Adrenal gland (tissue), 12 donors: ENCODE measurements around the gene TMEM185B. TPM values are rescaled to one million over a fixed set of nuclear protein-coding genes. Genes with fewer than 3 reads are reported as not detected.
"Not testable (repeated sequence)": the region's sequence is repeated elsewhere in the genome, so short reads cannot be mapped to it uniquely, and the experiment has no call there.

Source experiments
- DNase-seq, 7 donors: peaks; one replicate each; pipeline ENCODE4 v3.0.0-alpha.2; 2019 to 2020
- H3K27ac ChIP-seq, 5 donors: fragments of 200-600 bp; sonication (generic) in 4 of 5; 1 replicate in 3 of 5; 2 replicates in 2 of 5; pipeline versions ENCODE4 v1.5.1 to v1.8.0; 2016 to 2020; ENCODE audit warnings: mild to moderate bottlenecking in 1 of 5
- H3K27me3 ChIP-seq: fragments of 200-600 bp; 2 replicates; pipeline ENCODE4 v1.8.0; 2021
- H3K36me3 ChIP-seq, 2 donors: fragments of 200-600 bp; replicated peaks in 1 of 2; 1 replicate in 1 of 2; 2 replicates in 1 of 2; pipeline versions ENCODE4 v1.5.1 to v1.8.0; 2018 to 2022
- H3K4me1 ChIP-seq, 2 donors: fragments of 200-600 bp; replicated peaks in 1 of 2; 1 replicate in 1 of 2; 2 replicates in 1 of 2; pipeline versions ENCODE4 v1.5.1 to v1.8.0; 2018 to 2021
- H3K4me3 ChIP-seq, 4 donors: fragments of 200-600 bp; sonication (generic) in 3 of 4; one replicate each; pipeline ENCODE4 v1.5.1; 2016 to 2018
- H3K9me3 ChIP-seq, 3 donors: fragments of 200-600 bp; sonication (generic) in 1 of 3; replicated peaks in 1 of 3; 1 replicate in 2 of 3; 2 replicates in 1 of 3; pipeline versions ENCODE4 v1.5.1 to v1.8.0; 2016 to 2021
- POLR2A ChIP-seq, 2 donors: fragments of 450-650 bp; IDR thresholded peaks; one replicate each; pipeline ENCODE4 v1.6.1; 2017; ENCODE audit warnings: antibody characterized with exemption in 2 of 2, mild to moderate bottlenecking in 2 of 2, moderate library complexity in 1 of 2
- WGBS, 4 donors: extraction: QIAGEN DNeasy Blood & Tissue Kit in 2 of 4; methylation state at CpG; one replicate each; pipeline versions ENCODE4 v1.1.5 to v1.1.7; 2013 to 2017; 5-methylcytosine and 5-hydroxymethylcytosine counted together
- intact Hi-C, 2 donors: fragments of 100-400 bp; cut with DNase I; formaldehyde crosslinking; loops; one replicate each; pipeline versions ENCODE4 v1.14.1 to v1.15.0; 2022 to 2023
- polyA plus RNA-seq, 3 donors: library from polyadenylated mRNA; stranded (reverse); fragments of 200-250 nt in 2 of 3; fragments of 350-450 nt in 1 of 3; fragmentation: Illumina TruSeq in 1 of 3; extraction: RNeasy Lipid Tissue Mini Kit (QIAGEN cat#74804) in 1 of 3; gene quantifications; one replicate each; pipeline ENCODE4 v1.2.3, GENCODE V29; 2013 to 2014
- total RNA-seq, 9 donors: library from RNA; depleted of rRNA in 4 of 9; stranded (reverse); fragments of >200 nt in 4 of 9; fragments of 120-200 nt in 1 of 9; fragmentation: NEBNext Ultra II Directional in 1 of 9; extraction: Animal tissue kit (Norgen Biotek cat#: 25700) in 1 of 9; gene quantifications; one replicate each; pipeline versions ENCODE4 v1.1.0 to v1.2.4, GENCODE V29; 2013 to 2023
- TF ChIP-seq, protein P1 (sequence below), 6 experiments: fragments of 450-650 bp in 4 of 6; fragments of 200-600 bp in 2 of 6; sonication (generic) in 1 of 6; IDR thresholded peaks; 1 replicate in 5 of 6; 2 replicates in 1 of 6; pipeline versions ENCODE4 v1.5.1 to v1.8.0; 2016 to 2021; ENCODE audit warnings: antibody characterized with exemption in 6 of 6, mild to moderate bottlenecking in 2 of 6, moderate library complexity in 1 of 6
- donor health status: healthy with polysubstance abuse.
- donor health status: Bipolar disorder and iron deficiency.
- donor health status: DM: yes; HTN: yes; CAD: no.
- donor health status: DM: no; HTN: no; CAD: no.
- donor health status: DM: no; HTN: no; CAD: no.
- donor health status: DM: yes; HTN: yes; CAD: no.

Gene TMEM185B
- total and polyA plus RNA-seq, 12 donors, result 2.9 to 33.0 (median 20.3) TPM

DNA sequence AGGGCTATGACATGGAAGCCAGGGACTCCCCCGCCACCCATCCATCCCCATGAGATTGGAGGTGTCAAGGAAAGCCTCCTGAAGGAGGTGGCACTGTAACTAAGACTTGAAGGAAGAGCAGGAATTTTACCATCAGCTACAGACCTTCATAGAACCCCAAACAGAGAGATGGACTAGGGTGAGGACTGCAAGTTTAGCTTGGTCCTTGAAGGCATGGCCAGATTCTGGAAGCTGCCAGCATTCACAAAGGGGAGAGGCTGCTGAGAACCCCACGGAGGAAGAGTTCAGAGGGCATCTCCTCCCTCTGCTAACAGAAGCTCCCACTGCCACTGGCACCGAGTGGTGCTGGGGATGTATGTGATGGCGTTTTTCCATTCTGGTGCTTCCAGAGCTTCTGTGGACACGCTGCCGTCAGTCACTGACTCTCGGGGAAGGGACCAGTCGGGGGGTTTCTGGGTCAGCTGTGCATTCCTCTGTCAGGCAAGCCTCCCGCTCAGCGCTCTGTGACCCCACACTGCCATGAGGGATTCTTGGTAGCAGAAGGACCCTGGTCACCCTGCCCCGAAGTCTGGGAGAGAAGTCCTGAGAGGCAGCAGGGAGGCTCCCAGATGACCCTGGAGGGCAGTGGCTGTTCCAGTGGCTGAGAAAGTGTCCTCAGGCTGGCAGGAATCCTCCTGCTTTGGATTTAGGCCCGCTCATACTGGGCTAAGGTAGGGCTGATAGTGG, 18.1 kb downstream of the TMEM185B start:
- Histone ChIP-seq H3K27me3 (no peaks in the 10 kb centered on the region), H3K4me1 (peaks cover 0 to 4% of the 10 kb centered on the region in 2 donors), H3K4me3 (no peak overlapping the region), H3K27ac (no peak overlapping the region), H3K36me3 (no peaks in the 10 kb centered on the region), H3K9me3 (no peaks in the 10 kb centered on the region)
- no peak for TF ChIP-seq POLR2A (IDR thresholded peaks at IDR 0.05)
- TF ChIP-seq, protein P1, sequence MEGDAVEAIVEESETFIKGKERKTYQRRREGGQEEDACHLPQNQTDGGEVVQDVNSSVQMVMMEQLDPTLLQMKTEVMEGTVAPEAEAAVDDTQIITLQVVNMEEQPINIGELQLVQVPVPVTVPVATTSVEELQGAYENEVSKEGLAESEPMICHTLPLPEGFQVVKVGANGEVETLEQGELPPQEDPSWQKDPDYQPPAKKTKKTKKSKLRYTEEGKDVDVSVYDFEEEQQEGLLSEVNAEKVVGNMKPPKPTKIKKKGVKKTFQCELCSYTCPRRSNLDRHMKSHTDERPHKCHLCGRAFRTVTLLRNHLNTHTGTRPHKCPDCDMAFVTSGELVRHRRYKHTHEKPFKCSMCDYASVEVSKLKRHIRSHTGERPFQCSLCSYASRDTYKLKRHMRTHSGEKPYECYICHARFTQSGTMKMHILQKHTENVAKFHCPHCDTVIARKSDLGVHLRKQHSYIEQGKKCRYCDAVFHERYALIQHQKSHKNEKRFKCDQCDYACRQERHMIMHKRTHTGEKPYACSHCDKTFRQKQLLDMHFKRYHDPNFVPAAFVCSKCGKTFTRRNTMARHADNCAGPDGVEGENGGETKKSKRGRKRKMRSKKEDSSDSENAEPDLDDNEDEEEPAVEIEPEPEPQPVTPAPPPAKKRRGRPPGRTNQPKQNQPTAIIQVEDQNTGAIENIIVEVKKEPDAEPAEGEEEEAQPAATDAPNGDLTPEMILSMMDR (IDR thresholded peaks at IDR 0.05), result no peak
- 87 to 95% (median 94%) methylated on average over 10 to 12 of the region's 12 CpGs for WGBS, 4 donors
- intact Hi-C loops, result no loop called here
- DNase-seq, result peak in 1 of 7 donors; percentile 13

GRCh38 chr2:120204417-120204816, 18.8 kb downstream of the TMEM185B start:
- H3K36me3 ChIP-seq, result no peaks in the 10 kb centered on the region
- no peak overlapping the region for H3K4me3 ChIP-seq
- no peaks in the 10 kb centered on the region for H3K27me3 ChIP-seq
- H3K4me1 ChIP-seq, result peaks cover 0 to 4% of the 10 kb centered on the region in 2 donors
- WGBS, 4 donors, result 60 to 84% (median 65%) methylated on average over 3 of the region's 3 CpGs
- no peak for DNase-seq
- no peaks in the 10 kb centered on the region for H3K9me3 ChIP-seq
- intact Hi-C loops, result no loop called here
- no peak overlapping the region for H3K27ac ChIP-seq
- TF ChIP-seq, protein P1 (IDR thresholded peaks at IDR 0.05), result no peak
- no peak for TF ChIP-seq POLR2A (IDR thresholded peaks at IDR 0.05)

DNA sequence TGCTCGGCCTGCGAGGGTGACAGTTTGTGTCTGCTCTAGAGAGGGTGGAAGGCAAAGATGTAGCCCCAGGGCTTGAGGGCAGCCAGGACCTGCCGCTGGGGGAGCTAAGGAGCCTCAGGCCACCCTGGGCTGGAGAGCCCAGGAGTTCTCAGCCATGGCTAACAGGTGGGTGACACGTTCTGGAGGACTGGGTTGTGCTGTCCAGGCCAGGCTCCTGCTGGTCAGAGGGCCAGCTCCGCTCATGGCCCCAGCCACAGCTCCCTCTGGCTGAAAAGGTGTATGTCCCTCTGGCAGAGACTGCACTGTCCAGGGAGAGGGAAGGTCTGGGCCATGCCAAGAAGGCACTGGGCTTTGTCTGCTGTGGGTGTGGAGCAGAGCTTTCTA, 19.2 kb downstream of the TMEM185B start:
- H3K9me3 ChIP-seq, result no peaks in the 10 kb centered on the region
- H3K27ac ChIP-seq, result no peak overlapping the region
- intact Hi-C loops, result no loop called here
- TF ChIP-seq, protein P1 (IDR thresholded peaks at IDR 0.05), result no peak
- no peak for TF ChIP-seq POLR2A (IDR thresholded peaks at IDR 0.05)
- 84 to 88% (median 87%) methylated on average over 3 to 5 of the region's 5 CpGs for WGBS, 4 donors
- H3K4me3 ChIP-seq, result no peak overlapping the region
- H3K27me3 ChIP-seq, result no peaks in the 10 kb centered on the region
- H3K4me1 ChIP-seq, result peaks cover 0 to 4% of the 10 kb centered on the region in 2 donors
- DNase-seq, result peak in 1 of 7 donors; percentile 15
- H3K36me3 ChIP-seq, result no peaks in the 10 kb centered on the region

DNA sequence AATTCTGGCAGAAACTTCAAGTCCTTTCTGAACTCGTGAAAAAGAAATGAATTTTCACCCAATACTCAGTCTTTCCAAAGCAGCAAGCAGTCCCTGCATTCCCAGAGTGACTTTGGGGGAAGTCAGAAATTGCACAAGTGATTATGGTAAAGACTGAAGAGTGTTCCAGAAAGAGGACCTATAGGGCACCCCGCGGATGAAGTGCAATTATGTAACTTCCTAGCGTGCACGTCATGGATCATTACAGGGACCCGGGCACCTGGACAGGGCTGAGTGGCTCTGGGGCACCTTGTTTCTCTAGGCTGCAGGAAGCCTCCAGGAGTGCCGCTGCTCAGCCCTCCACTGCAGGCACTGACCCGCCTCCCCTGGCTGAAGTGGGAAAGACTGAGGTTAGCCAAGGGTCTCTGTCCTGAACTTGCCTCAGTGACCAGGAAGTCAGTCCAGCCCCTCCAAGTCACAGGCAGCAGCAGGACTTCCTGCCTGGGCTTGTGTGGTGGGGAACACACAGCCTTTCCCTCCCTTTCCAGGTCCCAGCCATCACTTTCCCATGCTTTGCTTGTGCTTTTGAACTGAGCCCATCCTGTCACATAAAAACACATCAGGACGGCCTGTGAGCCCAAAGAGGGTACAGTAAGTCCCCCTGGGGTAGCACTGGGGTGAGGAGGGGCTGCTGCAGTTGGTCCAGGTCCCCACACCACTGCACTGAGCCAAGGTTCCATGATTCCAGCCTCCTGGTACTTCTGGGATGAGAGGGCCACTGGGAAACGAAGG, 19.8 kb downstream of the TMEM185B start:
- Histone ChIP-seq H3K36me3 (no peaks in the 10 kb centered on the region), H3K27me3 (no peaks in the 10 kb centered on the region), H3K27ac (no peak overlapping the region), H3K4me3 (no peak overlapping the region), H3K4me1 (peaks cover 0 to 4% of the 10 kb centered on the region in 2 donors), H3K9me3 (no peaks in the 10 kb centered on the region)
- TF ChIP-seq POLR2A (IDR thresholded peaks at IDR 0.05), result no peak
- TF ChIP-seq, protein P1 (IDR thresholded peaks at IDR 0.05), result no peak
- 56 to 72% (median 64%) methylated on average over 7 to 10 of the region's 10 CpGs for WGBS, 4 donors
- intact Hi-C loops, result no loop called here
- DNase-seq, result peak in 1 of 7 donors; percentile 17

DNA sequence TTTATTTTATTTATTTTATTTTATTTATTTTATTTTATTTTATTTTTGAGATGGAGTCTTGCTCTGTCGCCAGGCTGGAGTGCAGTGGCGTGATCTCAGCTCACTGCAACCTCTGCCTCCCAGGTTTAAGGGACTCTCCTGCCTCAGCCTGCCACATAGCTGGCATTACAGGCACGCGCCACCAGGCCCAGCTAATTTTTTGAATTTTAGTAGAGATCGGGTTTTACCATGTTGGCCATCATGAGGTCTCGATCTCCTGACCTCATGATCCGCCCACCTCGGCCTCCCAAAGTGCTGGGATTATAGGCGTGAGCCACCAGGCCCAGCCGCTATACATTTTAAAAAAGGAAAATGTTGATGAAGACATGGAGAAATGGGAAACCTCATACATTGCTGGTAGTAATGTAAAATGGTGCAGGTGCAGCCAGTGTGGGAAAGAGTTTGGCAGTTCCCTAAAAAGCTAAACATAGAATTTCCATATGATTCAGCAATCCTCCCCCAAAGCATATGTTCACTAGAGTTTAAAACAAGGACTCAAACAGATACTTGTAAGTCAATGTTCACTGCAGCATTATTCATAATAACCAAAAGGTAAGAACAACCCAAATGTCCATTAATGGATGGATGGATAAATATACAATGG, 23.3 kb downstream of the TMEM185B start:
- H3K9me3 ChIP-seq, H3K27ac ChIP-seq, H3K36me3 ChIP-seq, intact Hi-C loops, H3K4me3 ChIP-seq, H3K4me1 ChIP-seq, DNase-seq, H3K27me3 ChIP-seq: not testable (repeated sequence)
- 94 to 96% (median 95%) methylated on average over 10 of the region's 10 CpGs for WGBS, 4 donors
